Subcutaneous abdominal adipose tissue (tissue), 5 donors: ENCODE results near the gene PREP.

ENCODE experiments used
- H3K27ac ChIP-seq: one replicate; pipeline ENCODE4 v1.7.0; 2013; ENCODE audit warnings: low read depth, mild to moderate bottlenecking, inconsistent platforms, low read length, moderate library complexity
- H3K27me3 ChIP-seq, 5 donors: one replicate each; pipeline ENCODE4 v1.7.0; 2013; ENCODE audit warnings: low read length in 5 of 5, inconsistent platforms in 1 of 5; ENCODE audit not compliant: control insufficient read depth in 5 of 5, insufficient read depth in 4 of 5
- H3K36me3 ChIP-seq, 5 donors: one replicate each; pipeline ENCODE4 v1.7.0; 2013; ENCODE audit warnings: low read length in 5 of 5; ENCODE audit not compliant: control insufficient read depth in 5 of 5, insufficient read depth in 5 of 5
- H3K4me1 ChIP-seq, 5 donors: one replicate each; pipeline ENCODE4 v1.7.0; 2013; ENCODE audit warnings: low read length in 5 of 5, mild to moderate bottlenecking in 3 of 5, moderate library complexity in 1 of 5; ENCODE audit not compliant: control insufficient read depth in 5 of 5, insufficient read depth in 5 of 5
- H3K4me3 ChIP-seq, 5 donors: one replicate each; pipeline ENCODE4 v1.7.0; 2013; ENCODE audit warnings: low read length in 5 of 5, low read depth in 1 of 5
- H3K9ac ChIP-seq, 5 donors: one replicate each; pipeline ENCODE4 v1.7.0; 2013; ENCODE audit warnings: low read length in 5 of 5, mild to moderate bottlenecking in 4 of 5, moderate library complexity in 3 of 5
- H3K9me3 ChIP-seq, 5 donors: one replicate each; pipeline ENCODE4 v1.7.0; 2013; ENCODE audit warnings: low read length in 5 of 5; ENCODE audit not compliant: control insufficient read depth in 5 of 5
- donor health status: healthy.
- donor health status: healthy.
- donor health status: healthy.
- donor health status: healthy.
- donor health status: healthy.

PREP gene

DNA sequence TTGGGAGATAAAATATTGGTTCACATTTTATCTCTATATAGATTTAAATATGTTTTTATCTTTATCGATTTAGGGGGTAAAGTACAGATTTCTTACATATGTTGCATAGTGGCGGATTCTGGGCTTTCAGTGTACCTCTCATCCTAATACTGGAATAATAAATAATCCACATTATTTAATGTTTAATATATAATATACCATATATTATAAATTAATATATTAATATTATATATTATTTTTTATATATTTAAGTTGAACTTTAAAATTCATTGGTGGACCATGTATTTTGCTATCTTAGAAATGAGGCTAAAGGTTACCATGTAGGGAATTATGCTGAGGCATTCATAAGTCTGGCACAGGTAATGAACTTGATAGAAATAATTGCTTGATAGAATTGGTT, 133.5 kb downstream of the PREP start:
- Histone ChIP-seq H3K4me3 (no peak overlapping the region), H3K4me1 (peaks cover 0 to 10% (median 6%) of the 10 kb centered on the region in 5 donors), H3K36me3 (no peaks in the 10 kb centered on the region), H3K27me3 (no peaks in the 10 kb centered on the region), H3K9ac (no peak overlapping the region), H3K27ac (no peak overlapping the region), H3K9me3 (no peaks in the 10 kb centered on the region)

DNA sequence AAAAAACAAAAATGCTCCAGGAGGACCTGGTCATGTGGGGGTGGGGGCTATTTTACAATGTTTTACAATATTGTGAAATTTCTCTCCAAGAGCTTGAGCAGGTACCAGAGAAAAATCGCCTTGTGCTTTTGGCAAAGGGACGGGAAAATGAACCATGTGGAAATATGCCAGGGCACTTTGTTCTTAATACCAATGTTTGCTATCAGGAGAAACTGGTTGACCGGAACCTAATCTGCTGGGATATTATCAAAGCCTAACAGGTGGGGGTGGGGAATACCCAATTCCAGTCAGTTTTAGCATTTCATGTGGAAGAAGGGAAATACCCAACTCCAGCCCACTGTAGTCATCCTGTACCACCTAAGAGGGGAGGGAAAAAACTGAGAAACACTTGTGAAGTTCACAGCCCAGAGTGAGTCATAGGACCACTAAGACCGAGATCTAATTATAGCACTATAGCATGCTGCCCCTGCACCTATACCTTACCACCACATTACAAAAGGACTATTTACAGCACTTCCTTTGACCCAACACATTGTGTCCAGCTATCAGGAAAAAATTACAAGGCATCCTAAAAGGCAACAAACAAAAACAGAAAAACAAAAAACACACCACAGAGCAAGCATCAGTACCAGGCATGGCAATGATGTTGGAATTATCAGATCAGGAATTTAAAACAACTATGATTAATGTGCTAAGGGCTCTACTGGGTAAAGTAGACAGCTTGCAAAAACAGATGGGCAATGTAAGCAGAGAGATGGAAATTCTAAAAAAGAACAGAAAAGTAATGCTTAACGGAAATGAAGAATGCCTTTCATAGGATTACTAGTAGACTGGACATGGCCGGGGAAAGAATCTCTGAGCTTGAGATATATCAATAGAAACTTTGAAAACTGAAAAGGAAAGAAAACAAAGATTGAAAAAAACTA, 138.9 kb downstream of the PREP start:
- Histone ChIP-seq H3K27ac (no peak overlapping the region), H3K9me3 (no peaks in the 10 kb centered on the region), H3K27me3 (peaks cover 0 to 6% (median 0%) of the 10 kb centered on the region in 5 donors), H3K4me3 (no peak overlapping the region), H3K4me1 (no peaks in the 10 kb centered on the region), H3K36me3 (no peaks in the 10 kb centered on the region), H3K9ac (no peak overlapping the region)

DNA sequence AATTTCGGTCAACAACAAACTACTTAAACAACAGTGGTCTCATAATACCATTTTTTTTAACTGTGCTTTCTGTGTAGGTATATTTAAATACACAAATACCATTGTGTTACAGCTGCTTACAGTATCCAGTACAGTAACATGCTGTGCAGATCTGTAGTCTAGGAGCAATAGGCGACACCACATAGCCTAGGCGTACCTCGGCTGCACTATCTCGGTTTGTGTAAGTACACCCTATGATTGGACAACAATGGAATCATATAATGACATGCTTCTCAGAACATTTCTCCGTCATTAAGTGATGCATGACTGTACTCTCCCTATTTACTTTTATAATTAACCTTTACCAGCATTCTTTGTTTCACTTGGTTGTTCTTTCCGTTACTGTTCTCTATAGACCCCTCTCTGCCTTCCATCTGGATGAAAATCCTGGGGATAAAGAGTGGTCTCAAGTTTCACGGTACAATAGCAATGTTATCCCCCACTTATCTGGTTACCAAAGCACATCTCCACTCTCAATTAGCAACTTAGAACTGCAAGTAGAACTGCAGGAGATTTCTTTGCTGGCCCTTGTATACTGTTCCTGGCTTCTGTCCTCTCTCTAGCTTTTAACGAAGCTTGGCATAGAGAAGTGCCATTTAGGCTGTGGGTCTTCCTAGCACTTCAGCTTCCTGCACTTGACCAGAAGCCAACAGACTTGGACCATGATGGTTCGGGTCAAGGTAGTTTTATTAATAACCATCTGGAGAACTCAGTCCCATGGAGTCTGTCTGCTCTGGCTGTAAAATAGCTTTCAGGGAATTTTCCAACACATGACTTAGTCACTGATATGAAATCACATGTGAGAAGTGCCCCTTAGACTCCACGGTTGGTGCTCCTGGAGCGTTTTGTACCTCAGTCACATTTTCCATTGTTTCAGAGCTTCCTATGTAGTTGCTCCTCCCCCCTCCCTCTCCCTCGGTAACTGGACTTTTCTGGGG, 142.7 kb downstream of the PREP start:
- H3K9ac ChIP-seq = no peak overlapping the region
- no peak overlapping the region for H3K27ac ChIP-seq
- H3K27me3 ChIP-seq = peaks cover 0 to 6% (median 0%) of the 10 kb centered on the region in 5 donors
- H3K4me1 ChIP-seq = no peaks in the 10 kb centered on the region
- H3K4me3 ChIP-seq = no peak overlapping the region
- no peaks in the 10 kb centered on the region for H3K9me3 ChIP-seq
- H3K36me3 ChIP-seq = no peaks in the 10 kb centered on the region

DNA sequence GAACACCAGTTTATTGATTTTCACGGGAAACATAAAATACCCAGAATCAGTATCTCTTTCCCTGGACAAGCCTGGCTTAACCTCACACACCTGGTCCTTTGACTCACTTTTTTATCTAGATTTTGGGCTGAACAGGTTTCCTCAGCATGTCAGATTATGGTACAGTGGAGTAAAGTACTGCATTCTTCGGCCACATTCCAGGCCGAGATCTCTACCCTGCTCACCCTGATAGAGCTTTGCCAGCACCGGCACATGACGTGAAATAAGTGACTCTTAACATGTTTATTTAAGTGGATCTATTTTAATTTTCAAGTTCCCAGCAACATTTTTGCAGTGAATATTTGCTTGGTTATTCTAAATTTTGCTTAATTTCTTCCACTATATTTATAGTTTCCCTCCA, 144.1 kb downstream of the PREP start:
- no peaks in the 10 kb centered on the region for H3K36me3 ChIP-seq
- H3K4me3 ChIP-seq = no peak overlapping the region
- no peak overlapping the region for H3K27ac ChIP-seq
- H3K4me1 ChIP-seq = no peaks in the 10 kb centered on the region
- H3K27me3 ChIP-seq = peaks cover 0 to 6% (median 0%) of the 10 kb centered on the region in 5 donors
- H3K9me3 ChIP-seq = no peaks in the 10 kb centered on the region
- no peak overlapping the region for H3K9ac ChIP-seq

DNA sequence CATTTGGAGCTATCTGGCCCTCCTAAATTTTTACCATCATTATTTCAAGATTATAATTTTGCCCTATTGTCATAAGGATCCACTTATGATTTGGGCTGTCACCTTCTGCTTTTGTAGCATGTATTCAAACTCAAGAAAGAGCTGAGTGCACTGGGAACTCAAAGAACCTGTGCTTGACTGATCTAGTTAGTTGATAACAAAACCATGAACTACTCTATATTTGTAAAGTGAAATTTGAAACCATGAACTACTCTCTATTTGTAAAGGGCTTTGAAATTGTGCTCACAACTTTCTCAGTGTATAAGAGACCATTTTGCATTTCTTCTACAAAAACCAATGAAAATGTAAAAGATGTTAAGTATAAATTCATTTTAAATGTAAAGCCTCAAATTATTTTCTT, 145.5 kb downstream of the PREP start:
- Histone ChIP-seq H3K4me3 (no peak overlapping the region), H3K36me3 (no peaks in the 10 kb centered on the region), H3K27me3 (peaks cover 0 to 6% (median 0%) of the 10 kb centered on the region in 5 donors), H3K9me3 (no peaks in the 10 kb centered on the region), H3K9ac (no peak overlapping the region), H3K4me1 (no peaks in the 10 kb centered on the region), H3K27ac (no peak overlapping the region)

DNA sequence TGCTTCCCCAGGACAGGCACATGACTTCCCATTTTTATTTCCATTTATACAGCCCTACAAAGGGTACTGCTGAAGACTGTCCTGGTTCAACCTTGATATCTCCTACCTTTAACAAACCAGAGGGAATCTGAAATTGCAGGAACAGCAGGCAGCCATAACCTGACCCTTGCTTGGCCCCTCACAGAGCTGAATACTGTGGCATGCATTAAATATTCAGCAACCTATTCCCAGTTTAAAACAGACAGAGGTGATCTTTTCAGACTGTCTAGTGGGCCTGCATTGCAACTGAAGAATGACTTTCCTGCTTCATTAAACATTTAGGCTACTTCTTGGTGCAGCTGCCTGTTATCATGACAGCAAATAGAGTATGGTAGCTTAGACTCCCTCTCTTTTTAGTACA, 146.3 kb downstream of the PREP start:
- Histone ChIP-seq H3K27me3 (peaks cover 0 to 6% (median 0%) of the 10 kb centered on the region in 5 donors), H3K36me3 (no peaks in the 10 kb centered on the region), H3K4me3 (no peak overlapping the region), H3K4me1 (no peaks in the 10 kb centered on the region), H3K9me3 (no peaks in the 10 kb centered on the region), H3K9ac (no peak overlapping the region), H3K27ac (no peak overlapping the region)

DNA sequence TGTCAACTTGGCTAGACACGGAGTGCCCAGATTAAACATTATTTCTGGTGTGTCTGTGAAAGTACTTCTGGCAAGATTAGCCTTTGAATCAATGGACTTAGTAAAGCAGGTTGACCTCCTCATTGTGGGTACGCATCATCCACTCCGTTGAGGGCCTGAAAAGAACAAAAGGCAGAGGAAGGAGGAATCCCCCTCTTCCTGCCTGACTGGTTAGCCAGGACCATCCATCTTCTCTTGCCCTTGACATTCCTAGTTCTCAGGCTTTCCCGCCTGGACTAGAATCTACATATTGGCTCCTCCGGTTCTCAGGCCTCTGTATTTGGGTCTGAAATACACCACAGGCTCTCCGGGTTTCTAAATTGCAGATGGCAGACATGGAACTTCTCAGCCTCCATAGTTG, 149.1 kb downstream of the PREP start:
- H3K4me3 ChIP-seq = no peak overlapping the region
- no peak overlapping the region for H3K9ac ChIP-seq
- no peaks in the 10 kb centered on the region for H3K4me1 ChIP-seq
- no peaks in the 10 kb centered on the region for H3K27me3 ChIP-seq
- H3K36me3 ChIP-seq = no peaks in the 10 kb centered on the region
- no peak overlapping the region for H3K27ac ChIP-seq
- no peaks in the 10 kb centered on the region for H3K9me3 ChIP-seq

DNA sequence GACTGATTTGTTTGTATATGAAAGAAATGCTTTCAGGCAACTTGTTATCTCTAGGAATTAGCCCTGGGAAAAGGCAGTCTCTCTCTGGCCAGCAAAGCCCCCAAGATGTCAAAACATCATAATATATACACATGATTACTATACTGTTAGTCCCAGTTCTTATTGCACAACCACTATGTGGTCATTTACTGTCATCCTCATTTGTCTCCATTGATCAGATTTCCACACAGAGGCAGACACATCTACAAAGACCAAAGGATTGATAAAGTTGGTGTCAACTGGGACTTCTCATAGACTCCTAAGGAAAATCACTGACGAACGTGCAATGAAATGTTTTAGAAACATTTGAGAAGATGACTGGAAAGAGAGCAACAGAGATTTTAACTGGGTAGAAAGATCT, 151.2 kb downstream of the PREP start:
- H3K27ac ChIP-seq = no peak overlapping the region
- H3K9me3 ChIP-seq = no peaks in the 10 kb centered on the region
- H3K27me3 ChIP-seq = no peaks in the 10 kb centered on the region
- no peak overlapping the region for H3K4me3 ChIP-seq
- no peaks in the 10 kb centered on the region for H3K4me1 ChIP-seq
- H3K36me3 ChIP-seq = no peaks in the 10 kb centered on the region
- H3K9ac ChIP-seq = no peak overlapping the region

DNA sequence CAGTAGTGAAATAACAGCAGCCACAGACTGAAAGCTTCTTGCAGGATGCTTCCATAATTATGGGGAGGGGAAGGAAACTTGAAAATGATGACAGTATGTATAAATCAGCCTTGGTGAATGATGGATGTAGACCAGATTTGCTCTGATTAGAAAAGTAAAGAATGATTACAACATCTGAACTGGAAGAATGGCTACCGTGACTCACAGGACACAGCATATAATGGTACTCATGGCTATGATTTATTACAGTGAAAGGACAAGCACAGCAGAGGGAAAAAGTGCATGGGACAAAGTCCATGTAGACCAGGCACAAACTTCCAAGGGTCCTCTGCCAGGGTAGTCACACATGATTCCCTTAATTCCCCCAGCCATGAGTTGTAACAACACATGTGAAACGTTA, 152.3 kb downstream of the PREP start:
- Histone ChIP-seq H3K36me3 (no peaks in the 10 kb centered on the region), H3K27ac (no peak overlapping the region), H3K4me3 (no peak overlapping the region), H3K4me1 (no peaks in the 10 kb centered on the region), H3K9me3 (no peaks in the 10 kb centered on the region), H3K27me3 (no peaks in the 10 kb centered on the region), H3K9ac (no peak overlapping the region)

DNA sequence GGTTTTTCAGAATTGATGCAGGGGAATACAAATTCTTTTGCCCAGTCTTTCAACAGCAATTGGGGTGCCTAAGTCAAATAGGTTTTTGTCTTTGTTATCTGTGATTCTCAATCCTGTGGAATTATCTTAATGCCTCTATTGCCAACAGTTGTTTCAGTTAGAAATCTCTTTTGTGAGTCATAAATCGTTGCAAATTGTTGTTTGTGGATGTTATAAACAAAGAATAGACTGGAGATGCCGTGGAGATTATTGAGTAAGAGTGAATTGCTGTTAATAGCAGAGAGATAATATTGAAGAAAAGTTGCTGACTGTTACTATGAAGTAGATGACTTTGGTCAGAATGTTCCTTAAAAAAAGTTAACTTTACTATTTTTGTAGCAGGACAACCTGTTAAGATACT, 159.4 kb downstream of the PREP start:
- Histone ChIP-seq H3K27ac (no peak overlapping the region), H3K27me3 (no peaks in the 10 kb centered on the region), H3K4me3 (no peak overlapping the region), H3K9ac (no peak overlapping the region), H3K4me1 (no peaks in the 10 kb centered on the region), H3K36me3 (no peaks in the 10 kb centered on the region), H3K9me3 (no peaks in the 10 kb centered on the region)
